ENCODE data around the gene FPR2.

GRCh38 chr19:51750400-51751094, 10.4 kb upstream of the FPR2 start:
- TF ChIP-seq FOXA1 (IDR thresholded peaks at IDR 0.05) (no peak), PKNOX1 (IDR thresholded peaks at IDR 0.05) (no peak), LEF1 (IDR thresholded peaks at IDR 0.05; ENCODE audit: borderline replicate concordance) (no peak), FOXK2 (IDR thresholded peaks at IDR 0.05) (no peak)

All from HEK293T (cell line).